CD4-positive, alpha-beta T cell treated with Interleukin-10 for 1 hour (primary cell): Measurements from ENCODE around the gene PIERCE2.
"Not testable (repeated sequence)": the region's sequence is repeated elsewhere in the genome, so short reads cannot be mapped to it uniquely, and the experiment has no call there.

ENCODE experiments used
- DNase-seq: peaks from one replicate; pipeline ENCODE4 v3.0.0-alpha.2; 2020

Gene PIERCE2, protein sequence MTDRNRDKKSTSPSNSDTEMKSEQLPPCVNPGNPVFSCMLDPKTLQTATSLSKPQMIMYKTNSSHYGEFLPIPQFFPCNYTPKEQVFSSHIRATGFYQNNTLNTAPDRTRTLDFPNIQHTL

DNA sequence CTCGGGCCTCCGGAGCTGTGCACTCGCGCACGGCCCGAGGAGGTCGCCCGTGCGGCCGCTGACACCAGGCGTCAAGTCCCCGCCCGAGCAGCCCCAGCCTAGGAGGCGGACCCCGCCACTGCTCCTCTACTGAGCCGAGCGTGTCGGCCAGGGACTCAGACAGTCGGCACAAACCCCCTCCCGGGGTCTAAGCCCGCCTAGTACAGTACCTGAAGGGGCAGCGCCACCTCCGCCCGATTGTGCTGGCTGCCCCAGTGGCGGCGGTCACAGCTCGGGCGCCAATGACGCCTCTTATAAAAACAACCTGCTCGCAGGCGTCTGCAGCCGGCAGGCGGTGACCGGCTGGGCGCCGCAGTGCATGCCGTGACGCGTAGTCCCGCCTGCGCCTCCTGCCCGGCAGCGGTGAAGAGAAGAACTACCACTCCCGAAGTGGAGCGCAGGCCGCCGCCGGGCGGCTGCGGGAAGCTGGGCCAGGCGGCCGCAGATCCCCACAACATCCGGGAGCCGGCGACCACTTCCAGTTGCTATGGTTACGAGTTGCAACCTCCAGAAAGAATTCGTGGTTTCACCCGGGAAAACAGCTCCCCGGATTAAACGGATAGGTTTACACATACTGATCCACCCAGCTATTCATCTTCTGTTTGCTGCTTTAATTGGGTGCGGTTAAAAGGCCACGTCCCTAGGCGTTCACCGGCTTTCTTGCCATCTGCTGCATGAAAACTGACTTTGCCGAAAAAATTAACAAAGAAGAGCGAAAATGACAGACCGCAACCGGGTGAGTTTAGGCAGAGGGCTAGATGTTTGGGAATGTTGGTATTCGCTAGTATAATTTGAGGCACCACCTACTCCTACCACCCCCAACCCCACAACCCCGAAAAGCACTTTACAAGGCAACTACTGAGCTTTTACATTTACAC lies at the start of gene PIERCE2, which contains the start of gene CCPG1:
Gene PIERCE2 (plus strand): TSS at position 484 of the 917 bp plus-strand sequence. CDS start 274 bp downstream, at position 758.
Gene CCPG1 (minus strand): TSS at position 348 of the 917 bp plus-strand sequence. CDS start 18,935 bp downstream, outside the sequence.
- DNase-seq: peak; percentile 91

DNA sequence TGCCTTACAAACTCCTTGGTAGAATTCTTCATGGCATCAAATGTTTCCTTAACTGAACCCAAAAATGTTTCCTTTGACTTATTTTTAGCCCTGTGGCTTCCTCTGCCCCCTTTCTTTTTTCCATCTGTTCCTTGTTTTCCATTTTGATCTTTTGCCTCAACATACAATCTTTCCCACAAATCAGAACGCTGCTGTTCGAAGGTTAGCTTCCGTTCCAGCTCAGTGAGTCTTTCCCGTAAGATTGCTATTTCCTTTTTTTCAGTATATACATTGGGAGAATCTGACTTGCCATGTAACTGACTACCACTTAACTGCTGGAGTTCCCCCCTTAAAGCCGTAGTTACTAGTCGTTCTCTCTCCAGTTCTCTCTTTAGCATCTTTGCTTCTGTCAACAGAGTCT lies 48.0 kb upstream of the PIERCE2 start:
- DNase-seq: no peak

DNA sequence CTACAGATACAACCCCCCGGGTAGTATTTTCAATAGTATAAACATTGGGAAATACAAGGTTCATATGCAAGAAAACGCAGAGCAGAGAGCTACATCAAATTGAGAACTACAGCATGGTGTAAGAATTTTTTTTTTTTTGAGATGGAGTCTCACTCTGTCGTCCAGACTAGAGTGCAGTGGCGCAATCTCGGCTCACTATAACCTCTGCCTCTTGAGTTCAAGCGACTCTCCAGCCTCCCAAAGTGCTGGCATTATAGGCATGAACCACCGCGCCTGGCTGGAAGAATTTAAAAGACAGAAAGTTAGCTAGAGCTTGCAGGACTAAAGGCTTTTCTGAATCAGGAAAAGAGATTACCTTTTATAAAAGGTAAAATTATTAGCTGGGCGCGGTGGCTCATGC lies 47.2 kb upstream of the PIERCE2 start:
- no peak for DNase-seq

DNA sequence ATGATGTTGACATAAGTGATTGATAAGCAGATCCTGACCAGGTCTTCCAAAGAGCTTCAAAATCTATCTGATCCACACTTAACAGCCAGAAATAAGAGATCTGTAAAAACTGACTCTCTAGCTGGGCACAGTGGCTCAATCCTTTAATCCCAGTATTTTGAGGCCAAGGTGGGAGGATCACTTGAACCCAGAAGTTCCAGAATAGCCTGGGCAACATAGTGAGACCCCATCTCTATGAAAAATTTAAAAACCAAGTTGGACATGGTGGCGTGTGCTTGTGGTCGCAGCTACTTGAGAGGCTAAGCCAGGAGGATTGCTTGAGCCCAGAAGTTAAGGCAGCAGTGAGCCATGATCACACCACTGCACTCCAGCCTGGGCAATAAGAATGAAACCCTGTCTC lies 45.7 kb upstream of the PIERCE2 start:
- no peak for DNase-seq

DNA sequence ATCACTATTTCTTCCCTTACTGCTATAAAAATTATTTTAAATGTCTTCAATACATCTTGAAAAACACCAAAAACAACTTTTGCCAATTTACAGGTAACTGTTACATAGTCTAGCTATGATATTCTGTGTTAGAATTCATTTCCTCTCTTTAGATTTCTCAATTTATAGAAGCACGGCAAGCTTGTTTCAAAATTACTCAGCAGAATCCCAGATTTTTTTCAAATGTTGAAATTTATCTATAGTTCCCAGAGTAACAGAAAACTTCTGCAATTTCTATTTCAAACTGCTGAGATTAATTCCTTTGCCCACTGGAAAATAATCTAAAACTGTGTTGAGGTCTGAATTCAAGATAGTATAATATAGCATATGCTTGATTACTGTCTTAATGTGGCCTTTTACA lies 41.3 kb upstream of the PIERCE2 start:
- no peak for DNase-seq

DNA sequence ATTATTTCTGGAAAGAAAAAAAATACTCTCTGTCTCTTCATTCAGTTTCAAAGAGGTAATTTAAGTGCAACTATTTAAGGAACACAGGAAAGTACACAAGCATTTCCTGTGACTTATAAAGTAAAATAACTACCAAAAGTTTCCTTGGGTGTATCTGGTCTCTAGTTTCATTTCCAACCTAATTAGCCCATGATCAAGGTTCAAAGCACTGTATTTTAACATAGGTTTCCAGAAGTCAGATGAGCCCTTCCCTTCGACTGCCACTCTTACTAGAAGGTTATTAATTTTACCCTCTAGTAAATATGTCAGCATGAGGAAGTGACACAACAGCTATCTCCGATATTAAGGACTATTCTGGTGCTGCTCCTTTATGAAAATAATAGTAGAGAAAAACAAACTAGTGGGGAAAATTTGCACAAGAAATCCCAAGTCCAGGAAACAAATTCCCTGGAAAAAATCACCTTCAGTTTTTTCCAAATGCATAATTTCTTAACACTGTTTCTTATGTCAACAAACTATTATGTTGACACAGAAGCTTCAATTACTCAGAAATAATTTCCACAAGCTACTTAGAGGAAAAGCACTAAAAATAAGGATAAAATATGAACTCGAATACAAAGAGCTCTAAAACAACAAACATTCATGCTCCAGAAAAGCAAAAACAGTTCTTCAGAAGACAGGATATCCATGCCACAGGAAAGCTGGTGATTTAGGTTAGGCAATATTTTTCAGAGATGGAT lies 35.4 kb upstream of the PIERCE2 start:
- no peak for DNase-seq

DNA sequence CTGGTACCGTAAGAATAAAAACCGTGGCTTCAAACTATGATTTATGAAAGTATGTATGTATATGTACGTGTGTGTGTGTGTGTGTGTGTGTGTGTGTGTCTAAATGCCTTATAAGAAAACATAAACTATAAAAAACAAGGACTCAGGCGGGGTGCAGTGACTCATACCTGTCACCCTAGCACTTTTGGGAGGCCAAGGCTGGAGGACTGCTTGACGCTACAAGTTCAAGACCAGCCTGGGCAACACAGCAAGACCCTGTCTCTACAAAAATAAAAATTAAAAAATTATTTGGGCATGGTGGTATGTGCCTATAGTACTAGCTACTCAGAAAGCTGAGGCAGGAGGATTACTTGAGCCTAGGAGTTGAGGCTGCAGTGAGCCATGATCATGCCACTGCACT lies 29.2 kb upstream of the PIERCE2 start:
- no peak for DNase-seq

DNA sequence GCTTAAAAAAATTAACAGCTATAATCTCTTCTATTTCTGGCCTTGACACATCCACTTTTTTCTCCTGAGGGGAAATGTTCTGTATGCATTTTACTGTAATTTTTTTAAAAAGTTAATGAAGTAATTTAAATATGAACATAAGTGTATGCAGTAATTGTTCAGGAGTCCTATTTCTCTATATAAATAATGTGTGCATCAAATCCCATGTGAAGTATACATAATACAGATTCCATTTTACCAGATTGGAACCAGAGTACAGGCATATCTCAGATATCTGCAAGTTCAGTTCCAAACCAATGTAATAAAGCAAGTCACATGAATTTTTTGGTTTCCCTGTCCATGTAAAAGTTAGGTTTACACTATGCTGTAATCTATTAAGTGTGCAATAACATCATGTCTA lies 26.7 kb upstream of the PIERCE2 start:
- DNase-seq: no peak

DNA sequence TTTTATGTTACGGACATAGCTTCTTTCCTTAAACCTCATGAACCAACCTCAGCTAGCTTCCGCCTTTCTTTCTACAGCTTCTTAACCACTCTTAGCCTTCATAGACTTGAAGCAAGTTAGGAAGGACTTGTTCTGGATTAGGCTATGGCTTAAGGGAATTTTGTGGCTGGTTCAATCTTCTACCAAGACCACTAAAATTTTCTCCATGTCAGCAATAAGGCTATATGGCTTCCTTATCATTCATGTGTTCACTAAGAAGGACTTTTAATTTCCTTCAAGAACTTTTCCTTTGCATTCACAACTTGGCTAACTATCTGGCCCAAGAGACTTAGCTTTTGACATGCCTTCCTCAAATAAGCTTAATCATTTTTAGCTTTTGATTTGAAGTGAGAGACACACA lies 24.6 kb upstream of the PIERCE2 start:
- DNase-seq: no peak

DNA sequence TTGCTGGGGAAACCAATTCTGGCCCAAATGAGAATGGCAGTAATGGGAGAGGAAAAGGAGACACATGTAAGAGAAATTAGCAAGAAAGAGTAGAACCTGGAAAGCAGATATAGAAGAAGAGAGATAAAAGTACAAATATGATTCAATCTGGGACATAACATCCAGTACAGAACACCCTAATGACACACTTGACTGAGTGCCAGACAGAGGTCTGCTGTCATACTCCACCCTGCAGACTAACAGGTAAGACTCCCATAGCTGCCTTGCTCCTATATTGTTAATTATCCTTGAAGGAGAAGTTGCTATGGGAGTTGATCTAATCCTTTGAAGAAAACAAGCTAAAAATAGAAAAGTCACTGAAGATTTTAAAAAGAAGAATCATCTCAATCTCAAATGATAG lies 21.3 kb upstream of the PIERCE2 start:
- DNase-seq: no peak

DNA sequence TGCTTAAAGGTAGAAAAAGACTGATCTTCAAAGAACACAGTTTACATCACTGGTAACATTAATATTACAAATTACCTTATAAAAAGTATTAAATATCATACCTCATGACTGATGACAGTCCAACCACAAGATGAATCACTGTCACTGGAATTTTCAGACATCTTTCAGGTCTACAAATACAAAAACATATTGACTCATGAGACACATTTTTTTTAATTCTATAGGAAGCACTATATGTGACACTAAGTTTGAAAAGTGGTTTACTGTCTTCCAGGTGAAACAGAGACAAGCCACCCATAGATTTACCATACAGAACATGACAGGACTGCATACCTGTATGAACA lies 19.1 kb upstream of the PIERCE2 start:
- no peak for DNase-seq

DNA sequence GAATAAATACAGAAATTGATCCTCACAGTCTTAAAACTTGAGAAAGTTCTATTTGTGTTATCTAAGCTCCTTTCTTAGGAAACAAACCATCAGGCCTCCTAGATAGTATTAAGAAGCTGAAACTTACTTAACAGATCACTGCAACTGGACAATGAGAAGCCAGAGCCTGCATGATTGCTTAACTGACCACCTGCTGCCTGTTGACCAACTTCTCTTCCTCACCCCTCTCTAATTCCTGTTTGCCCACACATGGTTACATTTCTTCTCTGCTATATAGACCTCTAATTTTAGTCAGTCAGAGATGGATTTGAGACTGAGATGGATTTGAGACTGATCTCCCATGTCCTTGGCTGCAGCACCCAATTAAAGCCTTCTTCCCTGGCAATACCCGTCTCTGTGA lies 13.6 kb upstream of the PIERCE2 start:
- no peak for DNase-seq

DNA sequence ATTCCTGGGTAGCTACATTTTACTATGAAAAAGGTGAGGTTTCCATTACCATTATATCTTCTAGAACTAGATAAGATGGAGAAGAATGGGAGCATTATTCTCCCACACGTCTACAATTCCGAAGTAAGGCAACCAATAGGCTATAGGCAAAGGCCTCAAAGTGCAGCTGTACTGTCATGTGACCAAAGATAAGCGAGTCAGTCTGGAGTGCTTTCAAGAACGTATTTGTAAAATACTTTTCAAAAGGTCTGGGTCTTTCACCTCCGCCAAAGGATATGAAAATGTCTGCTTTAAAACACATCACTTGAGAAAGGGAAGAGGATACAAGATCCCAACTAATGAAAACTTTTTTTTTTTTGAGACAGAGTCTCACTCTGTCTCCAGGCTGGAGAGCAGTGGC lies 10.1 kb upstream of the PIERCE2 start:
- DNase-seq: no peak

DNA sequence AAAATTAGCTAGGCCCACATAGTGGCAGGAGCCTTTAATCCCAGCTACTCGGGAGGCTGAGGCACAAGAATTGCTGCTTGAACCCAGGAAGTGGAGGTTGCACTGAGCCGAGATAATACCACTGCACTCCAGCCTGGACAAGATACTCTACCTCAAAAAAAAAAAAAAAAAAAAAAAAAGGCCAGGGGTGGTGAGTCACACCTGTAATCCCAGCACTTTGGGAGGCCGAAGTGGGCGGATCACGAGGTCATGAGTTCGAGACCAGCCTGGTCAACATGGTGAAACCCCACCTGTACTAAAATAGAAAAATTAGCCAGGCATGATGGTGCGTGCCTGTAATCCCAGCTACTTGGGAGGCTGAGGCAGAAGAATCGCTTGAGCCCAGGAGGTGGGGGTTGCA lies 8.2 kb upstream of the PIERCE2 start:
- not testable (repeated sequence) for DNase-seq

DNA sequence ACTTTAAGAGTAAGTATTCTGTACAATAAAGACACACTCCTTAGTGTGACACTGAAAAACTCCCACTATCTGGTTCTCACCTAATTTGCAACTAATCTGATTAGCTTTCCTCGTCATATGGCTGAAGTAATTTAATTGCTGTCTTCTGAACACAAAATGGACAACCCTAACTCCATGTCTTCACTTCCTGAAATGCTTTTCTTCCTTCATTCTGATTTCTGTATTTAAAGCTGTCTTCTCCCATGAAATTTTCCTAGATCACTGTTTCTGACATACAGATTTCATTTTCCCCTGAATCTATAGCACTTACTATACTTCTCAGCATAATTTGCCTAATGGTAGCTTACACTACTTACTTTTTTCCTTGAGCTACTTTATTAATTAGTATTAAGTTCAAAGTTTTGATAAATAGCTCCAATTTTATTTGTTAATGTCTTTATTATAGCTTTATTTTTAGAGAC lies 6.5 kb upstream of the PIERCE2 start:
- DNase-seq: no peak

DNA sequence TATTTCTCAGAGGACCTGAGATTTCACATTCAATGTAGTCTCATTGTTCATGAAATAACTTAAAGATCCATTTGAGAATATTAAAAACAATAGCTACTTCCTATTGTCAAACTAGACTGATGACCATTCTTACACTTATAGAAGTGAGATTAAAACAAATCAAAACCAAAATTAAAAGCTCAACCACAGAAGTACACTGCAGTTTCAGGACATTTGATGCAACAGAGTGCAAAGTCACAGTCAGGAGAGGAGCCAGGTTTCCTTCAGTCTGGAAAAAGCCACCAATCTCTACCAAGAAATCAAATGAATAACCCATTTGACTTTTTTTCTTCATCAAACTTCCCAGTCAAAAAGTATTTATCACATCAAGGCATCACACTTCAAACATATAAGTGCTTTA lies 5.6 kb upstream of the PIERCE2 start:
- DNase-seq: no peak

DNA sequence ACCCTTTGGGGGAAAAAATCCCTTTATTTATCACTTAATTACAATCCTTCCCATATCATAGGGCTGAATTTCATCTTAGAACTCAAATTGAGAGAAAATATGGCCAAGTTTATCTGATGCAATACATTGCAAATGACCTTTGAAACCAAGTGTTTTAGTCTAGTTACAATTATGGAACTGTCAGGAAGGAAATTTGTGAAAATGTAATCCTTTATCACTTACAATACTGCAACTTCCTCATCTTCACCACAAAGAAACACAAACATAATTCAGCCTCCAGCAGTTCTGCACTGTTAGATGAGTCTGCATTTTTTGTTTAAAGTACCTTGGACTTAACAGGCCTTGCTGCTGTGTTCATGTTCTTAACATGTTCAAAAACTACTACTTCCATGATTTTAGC lies 4.8 kb upstream of the PIERCE2 start:
- DNase-seq: peak; percentile 12

DNA sequence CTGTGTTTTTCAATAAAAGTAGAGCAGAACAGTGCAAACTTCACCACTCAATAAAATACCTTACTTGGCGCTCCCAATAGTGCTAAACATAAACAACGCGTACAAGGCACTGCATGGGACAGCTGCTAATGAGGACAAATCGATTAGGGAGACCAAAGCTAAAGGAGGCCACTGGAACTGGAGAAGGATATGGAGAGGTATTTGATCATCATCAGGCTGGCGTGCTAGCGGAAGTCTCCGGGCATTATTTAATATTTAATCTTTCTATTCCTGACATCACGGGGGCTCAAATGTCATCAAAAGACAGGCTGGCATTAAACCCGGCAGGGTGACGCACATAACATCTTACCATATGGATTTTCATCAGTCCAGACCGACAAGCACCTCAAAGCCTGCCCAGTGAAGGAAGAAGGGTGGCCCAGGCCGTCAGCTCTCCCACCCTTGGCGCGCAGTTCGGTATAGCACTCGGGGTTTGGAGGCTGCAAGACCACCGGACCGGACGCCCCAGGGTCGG lies 740 bp upstream of the PIERCE2 start:
- no peak for DNase-seq

DNA sequence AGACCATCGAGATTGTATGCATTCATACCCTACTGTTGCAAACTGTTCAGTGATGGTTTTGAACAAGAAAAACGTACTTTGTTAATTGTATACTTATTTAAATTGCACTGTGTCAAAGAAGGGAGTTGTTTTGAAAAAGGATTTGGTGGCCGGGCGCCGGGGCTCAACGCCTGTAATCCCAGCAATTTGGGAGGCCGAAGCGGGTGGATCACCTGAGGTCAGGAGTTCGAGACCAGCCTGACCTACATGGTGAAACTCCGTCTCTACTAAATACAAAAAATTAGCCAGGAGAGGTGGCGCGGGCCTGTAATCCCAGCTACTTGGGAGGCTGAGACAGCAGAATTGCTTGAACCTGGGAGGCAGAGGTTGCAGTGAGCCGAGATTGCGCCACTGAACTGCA lies 681 bp downstream of the PIERCE2 start:
- DNase-seq: not testable (repeated sequence)

DNA sequence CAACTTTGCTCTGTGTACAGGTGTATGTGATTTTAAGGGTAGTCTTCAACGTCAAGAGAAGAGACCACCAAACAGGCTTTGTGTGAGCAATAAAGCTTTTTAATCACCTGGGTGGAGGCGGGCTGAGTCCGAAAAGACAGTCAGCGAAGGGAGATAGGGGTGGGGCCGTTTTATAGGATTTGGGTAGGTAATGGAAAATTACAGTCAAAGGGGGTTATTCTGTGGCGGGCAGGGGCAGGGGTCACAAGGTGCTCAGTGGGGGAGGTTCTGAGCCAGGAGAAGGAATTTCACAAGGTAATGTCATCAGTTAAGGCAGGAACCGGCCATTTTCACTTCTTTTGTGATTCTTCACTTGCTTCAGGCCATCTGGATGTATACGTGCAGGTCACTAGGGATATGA lies 9.4 kb downstream of the PIERCE2 start:
- DNase-seq: not testable (repeated sequence)

DNA sequence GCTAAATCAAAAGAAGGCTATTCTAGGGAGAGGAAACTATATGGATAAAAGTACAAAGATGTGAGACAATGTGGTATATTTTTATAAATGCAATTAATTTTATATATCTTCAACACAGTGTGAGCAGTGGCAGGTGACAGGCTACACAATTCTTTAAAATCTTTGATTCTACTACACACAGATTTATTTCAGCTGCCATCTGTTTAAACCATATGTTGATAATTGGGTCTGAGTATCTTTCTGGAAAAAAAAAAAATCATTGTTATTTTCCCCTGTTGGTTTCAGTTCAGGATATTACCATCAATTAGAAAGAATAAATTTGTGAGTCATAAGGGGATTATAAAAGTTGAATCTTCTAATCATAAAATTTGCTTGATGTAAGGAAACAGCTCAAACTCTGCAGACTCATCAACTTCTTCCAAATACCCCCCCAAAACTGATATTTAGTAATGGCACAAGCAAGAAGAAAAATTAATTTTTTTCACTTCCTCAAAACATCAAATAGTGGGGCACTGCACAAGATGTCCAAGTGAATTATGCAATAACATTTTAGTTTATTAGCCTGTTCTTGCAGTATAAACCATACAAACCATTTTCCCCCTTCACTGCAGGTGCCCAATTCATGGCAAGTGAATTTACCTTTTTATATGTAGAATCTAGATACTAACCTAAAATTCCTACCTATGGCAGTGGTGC lies 12.0 kb downstream of the PIERCE2 start:
- DNase-seq: no peak

DNA sequence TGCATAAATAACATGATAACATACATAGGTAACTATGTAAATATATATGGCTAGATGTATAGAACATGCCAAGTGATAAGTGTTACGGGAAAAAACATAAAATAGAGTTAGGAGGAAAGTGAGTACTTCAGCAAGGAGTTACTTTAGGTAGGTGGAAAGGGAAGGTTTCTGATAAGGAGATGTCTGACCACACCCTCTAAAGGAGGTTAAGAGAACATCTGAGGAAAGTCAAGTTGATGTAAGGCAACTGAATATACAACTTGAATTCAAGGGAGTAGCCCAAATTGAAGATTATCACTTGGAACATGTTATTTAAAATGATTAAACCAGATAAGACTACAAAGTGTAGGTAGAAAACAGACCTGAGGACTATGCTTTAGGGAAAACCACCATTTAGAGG lies 13.8 kb downstream of the PIERCE2 start:
- no peak for DNase-seq
